Mucosa of descending colon (tissue), 3 donors: ENCODE measurements around the gene MYCBP2. TPM values are rescaled to one million over a fixed set of nuclear protein-coding genes. Genes with fewer than 3 reads are reported as not detected.

ENCODE experiments used
- ATAC-seq: fragments of 200-7000 bp; cut with Tn5 transposase; one replicate; pipeline ENCODE4 v1.9.1; 2020; ENCODE audit warnings: mild to moderate bottlenecking, moderate library complexity
- DNase-seq, 3 donors: peaks; one replicate each; pipeline ENCODE4 v3.0.0-alpha.2; 2020
- H3K36me3 ChIP-seq: fragments of 200-600 bp; one replicate; pipeline ENCODE4 v1.8.0; 2021; ENCODE audit warnings: low read depth, mild to moderate bottlenecking
- H3K4me1 ChIP-seq: fragments of 200-600 bp; one replicate; pipeline ENCODE4 v1.8.0; 2021; ENCODE audit warnings: low read depth, mild to moderate bottlenecking
- H3K4me3 ChIP-seq: fragments of 200-600 bp; one replicate; pipeline ENCODE4 v1.8.0; 2021; ENCODE audit warnings: mild to moderate bottlenecking
- H3K9me3 ChIP-seq: fragments of 200-600 bp; one replicate; pipeline ENCODE4 v1.8.0; 2021; ENCODE audit warnings: mild to moderate bottlenecking
- CTCF ChIP-seq: fragments of 200-600 bp; IDR thresholded peaks from one replicate; pipeline ENCODE4 v1.8.0; 2022; ENCODE audit warnings: antibody characterized with exemption, mild to moderate bottlenecking
- intact Hi-C, 2 donors: fragments of 100-400 bp; cut with DNase I in 1 of 2; cut with micrococcal nuclease in 1 of 2; formaldehyde crosslinking; loops; one replicate each; pipeline versions ENCODE4 v1.11.0 to v1.11.1; 2022; cut with DNase I, micrococcal nuclease
- total RNA-seq, 3 donors: library from RNA; stranded (reverse); fragmentation: NEBNext Ultra II Directional in 2 of 3; extraction: Animal tissue kit (Norgen Biotek cat#: 25700) in 2 of 3; gene quantifications; one replicate each; pipeline versions ENCODE4 v1.2.1 to v1.2.4, GENCODE V29; 2021 to 2023
- donor health status: DM: no; HTN: no; CAD: no; lungs with moderate emphysema.
- donor health status: DM: no; HTN: no; CAD: no.
- donor health status: DM: no; HTN: yes; CAD: no.

MYCBP2 gene
- total RNA-seq, 3 donors from 2014 or later, result 27.6 to 81.5 (median 46.1) TPM

GRCh38 chr13:77124423-77124822 lies 202.5 kb downstream of the MYCBP2 start:
- no peak for DNase-seq
- Histone ChIP-seq H3K36me3 (no peaks in the 10 kb centered on the region), H3K4me3 (no peak overlapping the region), H3K9me3 (no peaks in the 10 kb centered on the region), H3K4me1 (no peaks in the 10 kb centered on the region)
- intact Hi-C loops, result no loop called here
- no peak for ATAC-seq
- TF ChIP-seq CTCF, result no peak

GRCh38 chr13:77118134-77118533 lies 208.8 kb downstream of the MYCBP2 start:
- no peak for TF ChIP-seq CTCF
- intact Hi-C loops, result no loop called here

DNA sequence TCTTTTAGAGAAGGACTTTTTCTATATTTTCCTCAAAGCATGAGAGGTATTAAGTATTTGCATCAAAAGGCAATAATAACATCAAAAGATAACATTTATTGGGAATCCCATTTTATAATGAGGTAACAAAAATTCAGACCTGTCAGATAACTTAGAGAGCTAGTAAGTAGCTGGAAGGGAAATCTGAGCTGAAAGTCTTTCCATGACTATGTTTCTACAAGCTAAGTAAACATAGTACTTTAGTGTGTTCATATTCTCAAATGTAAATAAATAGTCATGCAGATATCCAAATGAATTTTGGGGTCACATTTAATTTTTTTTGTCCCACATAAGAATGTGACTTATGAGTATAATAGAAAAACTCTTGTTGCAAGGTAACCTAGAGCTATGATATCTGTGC lies 212.6 kb downstream of the MYCBP2 start:
- intact Hi-C loops, result no loop called here
- DNase-seq, result no peak

More at GRCh38 chr13:77118134-77118533, 208.8 kb downstream of the MYCBP2 start:
- H3K4me3 ChIP-seq, result no peak overlapping the region
- H3K9me3 ChIP-seq, result no peaks in the 10 kb centered on the region
- no peaks in the 10 kb centered on the region for H3K4me1 ChIP-seq
- H3K36me3 ChIP-seq, result no peaks in the 10 kb centered on the region
- ATAC-seq (no peak), DNase-seq (no peak)

GRCh38 chr13:77113496-77113895 lies 213.4 kb downstream of the MYCBP2 start:
- Histone ChIP-seq H3K4me3 (no peak overlapping the region), H3K36me3 (no peaks in the 10 kb centered on the region), H3K9me3 (peaks cover 11% of the 10 kb centered on the region), H3K4me1 (no peaks in the 10 kb centered on the region)
- DNase-seq (no peak), ATAC-seq (no peak)
- intact Hi-C loops, result no loop called here
- no peak for TF ChIP-seq CTCF

More for the DNA sequence above, 212.6 kb downstream of the MYCBP2 start:
- peaks cover 11% of the 10 kb centered on the region for H3K9me3 ChIP-seq
- H3K4me3 ChIP-seq, result no peak overlapping the region
- no peak for ATAC-seq
- TF ChIP-seq CTCF, result no peak
- H3K4me1 ChIP-seq, result no peaks in the 10 kb centered on the region
- no peaks in the 10 kb centered on the region for H3K36me3 ChIP-seq

GRCh38 chr13:77105051-77105450 lies 221.8 kb downstream of the MYCBP2 start:
- peaks cover 4% of the 10 kb centered on the region for H3K9me3 ChIP-seq
- ATAC-seq (no peak), DNase-seq (no peak)
- no peak for TF ChIP-seq CTCF
- no peaks in the 10 kb centered on the region for H3K36me3 ChIP-seq
- no peaks in the 10 kb centered on the region for H3K4me1 ChIP-seq
- intact Hi-C loops, result no loop called here
- H3K4me3 ChIP-seq, result no peak overlapping the region

DNA sequence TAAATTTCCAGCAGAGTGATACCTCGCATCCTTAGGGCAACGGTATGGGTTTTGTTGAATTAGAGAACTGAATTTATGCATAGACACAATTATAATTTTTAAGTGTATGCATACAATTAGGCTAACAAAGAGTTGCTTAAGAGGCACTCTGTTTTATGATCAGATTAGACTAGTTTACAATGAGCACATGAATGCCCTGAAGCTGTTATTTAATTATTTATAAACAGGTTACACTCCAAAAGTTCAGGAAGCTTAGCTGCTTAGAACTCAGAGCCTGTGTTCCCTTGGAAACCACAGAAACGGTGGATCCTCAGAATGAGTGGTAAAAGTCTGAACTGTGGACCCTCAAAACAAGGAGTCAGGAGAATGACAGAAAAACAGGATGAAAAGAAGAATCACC lies 227.5 kb downstream of the MYCBP2 start:
- DNase-seq, result no peak

More for the DNA sequence above, 227.5 kb downstream of the MYCBP2 start:
- Histone ChIP-seq H3K4me1 (no peaks in the 10 kb centered on the region), H3K9me3 (no peaks in the 10 kb centered on the region), H3K36me3 (no peaks in the 10 kb centered on the region), H3K4me3 (no peak overlapping the region)
- ATAC-seq, result no peak
- TF ChIP-seq CTCF, result no peak
- intact Hi-C loops, result no loop called here
